CD4-positive, alpha-beta T cell treated with Interleukin-1 beta for 1 hour (primary cell): ENCODE data around the gene DUOXA2.
"Not testable (repeated sequence)": the region's sequence is repeated elsewhere in the genome, so short reads cannot be mapped to it uniquely, and the experiment has no call there.

ENCODE experiments used
- DNase-seq, 2 donors: peaks; one replicate each; pipeline ENCODE4 v3.0.0-alpha.2; 2020 to 2022

Gene DUOXA2

GRCh38 chr15:45114076-45114750 lies at the start of gene DUOXA2, which contains the start of gene DUOX2:
DUOXA2 (plus strand) TSS chr15:45114326; CDS start chr15:45114606, 280 bp downstream.
DUOX2 (minus strand) TSS chr15:45114172; CDS start chr15:45113411, 761 bp downstream.
- no peak for DNase-seq

DNA sequence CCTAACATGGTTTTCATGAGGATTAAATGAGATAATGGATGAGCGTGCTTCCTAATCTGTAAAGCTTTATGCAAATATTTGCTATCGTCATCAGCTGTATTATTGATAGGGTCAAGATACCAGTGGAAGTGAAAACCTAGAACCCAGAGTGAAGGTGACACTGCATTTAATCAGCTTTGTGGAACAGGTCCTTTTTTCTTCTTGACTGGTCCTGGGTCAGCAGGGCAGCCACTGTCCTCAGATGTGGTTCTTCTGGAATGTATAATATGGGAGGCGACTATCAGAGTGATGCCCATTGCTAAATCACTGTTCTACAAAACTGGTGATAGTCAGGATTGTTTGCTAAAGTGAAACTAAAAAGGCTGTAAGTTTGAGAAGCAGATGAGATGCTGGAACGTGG lies 49.7 kb upstream of the DUOXA2 start:
- no peak for DNase-seq

- not testable (repeated sequence) for DNase-seq
Measured at GRCh38 chr15:45069942-45070360, 44.2 kb upstream of the DUOXA2 start.

DNA sequence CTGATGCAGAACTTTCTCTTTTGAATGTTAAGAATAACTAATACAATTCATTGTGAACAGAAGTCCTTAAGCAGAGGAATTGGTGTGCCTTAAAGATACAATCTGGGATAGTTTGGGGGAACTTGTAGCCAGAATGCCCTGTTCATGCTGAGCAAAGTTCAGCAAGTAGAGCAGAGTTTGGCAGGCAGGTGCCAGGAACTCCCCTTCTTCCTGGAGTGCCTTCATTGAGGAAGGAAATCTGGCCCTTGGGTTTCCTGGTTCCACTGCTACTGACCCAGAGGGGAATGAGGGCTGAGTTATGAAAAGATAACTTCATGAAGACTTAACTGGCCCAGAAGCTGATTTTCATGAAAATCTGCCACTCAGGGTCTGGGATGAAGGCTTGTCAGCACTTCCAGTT lies 40.5 kb upstream of the DUOXA2 start:
- DNase-seq, result not testable (repeated sequence)

DNA sequence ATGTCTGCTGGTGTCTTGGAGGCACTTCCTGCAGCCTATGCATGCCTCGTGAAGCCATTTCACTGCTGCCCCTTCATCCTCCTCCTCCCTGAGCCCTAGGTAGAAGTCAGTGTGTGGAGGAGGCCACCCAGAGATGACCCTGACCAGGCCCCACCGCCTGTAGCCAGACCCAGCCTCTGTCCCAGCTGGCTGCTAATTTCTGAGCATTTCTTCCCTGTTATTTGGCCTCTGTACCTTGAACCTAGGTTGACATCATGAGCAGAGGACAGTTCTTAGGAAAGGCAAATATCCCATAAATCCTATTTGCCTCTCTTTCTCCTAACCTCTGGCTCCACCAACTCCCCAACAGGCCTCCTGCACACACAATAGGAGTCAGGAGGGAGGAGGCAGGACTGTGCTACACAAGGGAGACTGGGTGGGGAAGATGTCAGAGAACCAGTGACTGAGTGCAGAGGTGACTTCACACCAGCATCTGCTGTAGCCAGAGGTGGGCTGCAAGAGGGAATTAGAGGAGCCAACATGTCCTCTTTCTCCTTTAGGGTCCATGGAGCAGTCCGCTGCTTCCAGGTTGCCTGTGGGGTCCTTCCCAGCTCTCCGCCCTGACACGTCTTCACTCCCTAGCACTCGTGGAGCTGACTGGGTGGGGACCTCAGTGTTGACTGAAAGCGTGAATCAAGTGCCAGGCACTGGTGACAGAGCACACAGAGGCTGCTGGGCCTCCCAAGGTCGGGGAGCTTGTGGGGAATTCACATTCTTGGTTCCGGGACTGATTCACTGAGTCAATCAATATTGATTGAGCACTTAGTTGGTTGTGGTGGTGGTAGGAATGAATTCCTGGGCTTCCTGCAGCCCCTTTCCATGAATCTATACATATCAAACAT lies 38.4 kb upstream of the DUOXA2 start:
- DNase-seq, result not testable (repeated sequence)

- not testable (repeated sequence) for DNase-seq
Measured at GRCh38 chr15:45077391-45077790, 36.7 kb upstream of the DUOXA2 start.

DNA sequence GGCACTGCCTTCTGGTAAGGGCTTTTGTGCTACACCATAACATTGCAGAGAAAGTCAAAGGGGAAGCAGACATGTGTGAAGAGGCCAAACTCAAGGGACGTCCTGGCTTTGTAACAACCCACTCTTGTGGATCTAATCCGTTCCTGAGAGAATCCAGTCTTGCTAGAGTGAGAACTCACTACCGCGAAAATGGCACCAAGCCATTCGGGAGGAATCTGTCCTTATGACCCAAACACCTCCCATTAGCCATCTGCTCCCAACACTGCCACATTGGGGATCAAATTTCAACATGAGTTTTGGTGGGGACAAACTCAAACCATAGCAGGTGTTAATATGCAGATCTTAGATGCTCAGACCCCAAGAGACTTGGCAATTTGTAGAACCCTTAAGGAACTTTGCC lies 34.9 kb upstream of the DUOXA2 start:
- DNase-seq, result not testable (repeated sequence)

DNA sequence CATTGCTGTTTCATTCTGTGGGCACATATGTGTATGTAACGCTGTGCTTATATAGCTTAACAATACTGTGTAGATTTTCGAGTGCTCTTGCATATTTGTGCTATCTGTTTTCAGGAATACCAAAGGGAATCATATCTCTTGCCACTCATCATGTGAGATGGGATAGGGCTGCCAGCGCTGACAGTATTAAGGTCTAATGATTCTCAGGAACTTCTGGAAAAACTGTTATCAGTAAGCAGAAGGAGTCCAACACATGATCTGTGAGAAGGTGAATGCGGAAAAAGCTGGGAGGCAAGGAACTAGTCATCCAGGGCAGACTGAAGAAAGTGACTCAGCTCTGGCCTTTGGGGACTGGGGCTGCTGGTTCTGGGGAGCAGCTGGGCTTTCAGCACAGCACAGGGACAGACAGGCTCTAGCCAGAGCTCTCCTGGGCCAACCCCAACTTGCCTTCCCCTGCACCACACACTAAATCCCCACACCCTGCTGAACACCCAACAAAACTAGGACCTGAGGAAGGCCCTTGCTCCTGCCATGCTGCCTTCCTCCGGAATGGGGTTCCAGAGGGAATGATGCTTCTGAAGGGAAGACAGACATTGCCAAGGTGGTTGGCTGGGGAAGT lies 34.4 kb upstream of the DUOXA2 start:
- DNase-seq, result not testable (repeated sequence)

GRCh38 chr15:45080593-45080992 lies 33.5 kb upstream of the DUOXA2 start:
- not testable (repeated sequence) for DNase-seq

DNA sequence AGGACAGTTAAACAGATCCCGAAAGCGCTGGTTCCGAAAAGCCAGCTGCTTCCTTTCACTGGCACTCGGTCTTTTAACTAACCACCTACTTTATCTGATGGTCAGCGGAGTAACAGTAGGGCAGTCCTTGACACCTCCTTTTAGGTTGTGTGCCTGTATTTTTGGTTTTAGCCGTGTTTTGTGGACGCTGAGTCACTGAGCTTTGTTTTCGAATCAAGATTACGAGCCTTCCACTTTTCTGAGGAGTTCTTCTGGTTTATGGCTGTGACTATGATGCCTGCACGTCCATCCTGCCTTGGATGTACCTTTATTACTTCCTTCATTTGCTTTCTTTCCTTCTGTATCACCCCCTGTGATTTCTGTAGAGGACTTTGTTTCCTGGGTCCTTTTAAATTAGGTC lies 31.7 kb upstream of the DUOXA2 start:
- not testable (repeated sequence) for DNase-seq

DNA sequence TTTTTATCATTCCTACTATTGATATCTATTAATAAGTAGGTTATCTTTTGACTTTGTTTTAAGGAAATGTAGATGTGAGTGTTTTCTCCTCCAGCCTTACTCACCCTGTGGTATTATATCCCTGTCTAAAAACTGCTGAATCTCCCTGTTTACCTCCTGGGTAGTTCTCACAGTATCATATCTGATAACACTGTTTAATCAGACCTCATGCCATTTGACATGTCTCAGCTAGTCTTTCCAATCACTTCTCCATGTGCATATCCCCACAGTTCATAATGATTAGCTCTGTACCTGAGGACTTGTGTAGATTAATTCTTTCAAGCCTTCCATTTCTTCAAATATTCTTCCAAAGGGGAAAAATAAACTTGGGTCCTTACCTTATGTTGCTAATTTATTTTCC lies 30.9 kb upstream of the DUOXA2 start:
- no peak for DNase-seq

DNA sequence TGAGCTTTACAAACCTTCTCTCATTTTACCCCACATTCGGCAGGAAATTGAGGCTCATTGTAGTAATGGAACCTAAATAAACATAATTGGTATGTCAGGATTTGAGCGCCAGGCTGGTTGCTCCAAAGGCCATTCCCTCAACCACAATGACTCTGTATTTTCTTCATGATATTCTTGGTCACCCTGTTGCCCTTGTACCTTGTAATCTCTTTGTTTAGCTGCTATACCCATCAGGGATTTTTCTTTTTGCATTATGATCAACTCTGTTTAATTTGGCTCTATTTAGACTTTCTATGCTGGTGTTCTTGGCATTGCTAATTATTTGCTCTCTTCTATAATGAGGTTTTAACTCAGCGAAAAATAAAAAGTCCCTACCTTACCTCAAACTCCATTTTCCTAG lies 30.0 kb upstream of the DUOXA2 start:
- no peak for DNase-seq

GRCh38 chr15:45087513-45087912 lies 26.6 kb upstream of the DUOXA2 start:
- DNase-seq, result no peak

DNA sequence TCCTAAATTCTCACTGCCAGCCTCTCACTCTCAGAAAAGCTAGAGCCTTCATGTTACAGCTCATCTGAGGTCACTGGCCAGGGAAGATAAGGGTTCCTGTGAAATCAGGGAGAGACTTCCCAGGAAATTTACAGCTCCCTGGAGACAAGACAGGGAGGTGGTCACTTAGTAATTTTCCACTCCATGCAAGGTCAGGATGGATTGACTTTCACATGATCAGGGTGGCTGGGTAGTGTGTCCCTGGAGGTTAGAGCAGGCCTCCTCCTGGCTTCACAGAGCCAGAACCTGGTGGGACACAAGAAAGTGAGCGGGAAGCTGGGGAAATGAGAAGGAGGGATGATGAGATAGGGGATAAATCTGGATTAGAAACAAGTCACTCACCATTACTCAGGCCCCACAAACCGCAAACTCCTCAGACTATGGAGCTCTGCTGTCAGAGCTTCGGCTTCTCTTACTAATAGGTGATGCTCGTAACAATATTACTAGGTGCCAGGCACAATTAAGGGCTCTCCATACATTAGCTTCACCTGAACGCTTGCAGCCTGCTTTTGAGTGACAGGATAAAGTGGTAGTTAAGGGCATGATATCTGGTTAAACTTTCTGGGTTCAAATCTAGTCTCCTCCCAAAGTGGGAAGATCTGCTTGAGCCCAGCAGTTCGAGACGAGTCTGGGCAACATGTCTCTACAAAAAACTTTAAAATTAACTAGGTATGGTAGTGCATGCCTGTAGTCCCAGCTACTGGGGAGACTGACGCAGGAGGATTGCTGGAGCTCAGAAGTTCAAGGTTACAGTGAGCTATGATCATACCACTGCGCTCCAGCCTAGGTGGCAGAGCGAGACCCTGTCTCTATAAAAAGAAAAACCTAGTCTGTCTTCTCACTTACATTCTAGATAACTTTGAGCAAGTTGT lies 25.1 kb upstream of the DUOXA2 start:
- DNase-seq, result no peak

- DNase-seq, result no peak
Measured at GRCh38 chr15:45089712-45090373, 24.3 kb upstream of the DUOXA2 start.

- no peak for DNase-seq
Measured at GRCh38 chr15:45091161-45091560, 23.0 kb upstream of the DUOXA2 start.

GRCh38 chr15:45091576-45091975 lies 22.6 kb upstream of the DUOXA2 start:
- DNase-seq, result no peak

DNA sequence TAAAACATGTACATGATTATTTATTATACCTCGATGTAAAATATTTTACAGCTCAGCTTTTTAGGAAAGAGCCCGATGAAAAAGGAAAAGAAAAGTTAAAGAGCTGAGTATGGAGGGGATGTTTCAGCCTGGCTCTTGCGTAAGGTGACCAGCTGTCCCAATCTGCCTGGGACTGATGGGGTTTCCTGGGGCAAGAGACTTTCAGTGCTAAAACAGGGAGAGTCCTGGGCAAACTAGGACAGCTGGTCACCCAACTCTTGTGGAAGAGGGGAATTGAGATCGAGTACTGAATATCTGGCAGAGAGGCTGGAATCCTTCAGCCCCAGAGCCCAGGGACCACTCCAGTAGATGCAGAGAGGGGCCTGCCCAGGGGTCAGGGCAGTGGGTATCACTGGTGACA lies 21.1 kb upstream of the DUOXA2 start:
- DNase-seq, result no peak

DNA sequence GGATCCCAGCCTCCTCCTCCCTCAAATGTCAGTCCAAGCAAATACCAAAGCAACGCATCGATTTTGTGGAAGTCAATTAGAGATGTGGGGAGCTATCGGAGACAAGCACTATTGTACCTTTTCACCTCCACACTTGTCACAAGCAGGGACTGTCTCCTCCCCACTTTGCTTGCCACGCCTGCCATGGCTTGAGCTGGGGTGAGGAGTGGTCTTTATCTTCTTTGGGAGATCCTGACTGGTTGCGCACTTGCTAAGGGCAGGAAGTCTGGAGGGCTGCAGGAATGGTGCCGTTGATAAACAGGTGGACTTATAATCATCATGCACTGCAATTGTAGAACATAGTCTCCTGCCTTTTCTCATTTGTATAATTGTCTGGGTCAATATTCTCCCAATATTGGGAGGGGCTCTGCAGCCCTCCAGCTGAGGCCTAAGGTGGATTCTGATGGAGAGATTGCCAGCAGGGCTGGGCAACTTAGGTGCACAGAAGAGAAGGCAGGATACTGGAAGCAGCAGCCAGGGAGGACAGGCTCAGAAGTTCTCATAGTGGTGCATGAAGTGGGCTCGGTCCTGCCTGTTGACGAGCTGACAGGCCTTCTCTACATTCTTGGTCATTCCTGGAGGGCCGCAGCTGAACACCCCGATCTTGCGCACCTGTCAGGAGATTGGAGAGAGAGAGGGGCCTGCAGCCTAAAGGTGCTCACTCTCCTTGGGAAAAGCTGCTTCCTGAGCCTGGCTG lies 20.3 kb upstream of the DUOXA2 start:
- no peak for DNase-seq

DNA sequence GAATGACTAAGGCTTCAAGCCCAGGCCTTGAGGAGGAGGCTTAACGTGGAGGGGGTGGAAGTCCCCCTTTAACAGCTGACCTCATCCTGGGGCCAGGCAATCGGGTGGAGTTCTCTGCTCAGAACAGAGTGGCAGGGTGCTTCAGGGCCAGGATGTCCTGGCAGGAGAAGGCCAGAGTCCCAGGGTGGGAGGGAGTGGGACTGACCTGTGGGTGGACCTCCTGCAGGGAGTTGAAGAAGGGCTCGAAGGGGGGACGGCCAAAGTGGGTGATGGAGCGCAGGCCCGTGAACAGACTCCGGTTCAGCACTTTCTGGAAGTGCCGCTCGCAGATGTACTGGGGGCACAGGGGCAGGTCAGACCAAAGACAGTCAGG lies 19.8 kb upstream of the DUOXA2 start:
- DNase-seq, result no peak

- no peak for DNase-seq
Measured at GRCh38 chr15:45095661-45096060, 18.5 kb upstream of the DUOXA2 start.
